K562 (cell line): ENCODE data around the gene MLX. TPM values are rescaled to one million over a fixed set of nuclear protein-coding genes. Genes with fewer than 3 reads are reported as not detected.

ENCODE experiments used
- ARID3B ChIP-seq: fragments of 250-450 bp; sonication (Bioruptor Pico); IDR thresholded peaks from 2 replicates; pipeline ENCODE4 v1.4.0; 2020; ENCODE audit warnings: borderline replicate concordance
- ASH1L ChIP-seq: fragments of 450-650 bp; IDR thresholded peaks from 2 replicates; pipeline ENCODE4 v1.6.1; 2018; ENCODE audit warnings: borderline replicate concordance, mild to moderate bottlenecking, low read depth; ENCODE audit not compliant: partially characterized antibody
- CGGBP1 ChIP-seq: fragments of 250-450 bp; sonication (Bioruptor Pico); IDR thresholded peaks from 2 replicates; pipeline ENCODE4 v1.9.0; 2021; ENCODE audit warnings: mild to moderate bottlenecking
- CSDE1 ChIP-seq, 2 experiments: fragments of 450-650 bp; IDR thresholded peaks; 2 replicates each; pipeline ENCODE4 v1.6.1; 2016; ENCODE audit warnings: mild to moderate bottlenecking in 1 of 2
- DIDO1 ChIP-seq: fragments of 450-650 bp; IDR thresholded peaks from 2 replicates; pipeline ENCODE4 v1.6.1; 2016; ENCODE audit warnings: low read depth, missing biosample characterization, missing genetic modification characterization
- EP300 ChIP-seq: IDR thresholded peaks from 2 replicates; pipeline ENCODE4 v1.6.1; 2012; ENCODE audit warnings: low read length, improper control_type of control experiment
- FOXK1 ChIP-seq: sonication (generic); formaldehyde crosslinking; IDR thresholded peaks from 2 replicates; pipeline ENCODE4 v1.8.0; 2022; ENCODE audit warnings: missing genetic modification reagents, mild to moderate bottlenecking, borderline replicate concordance
- HCFC1 ChIP-seq: IDR thresholded peaks from 2 replicates; pipeline ENCODE4 v1.6.1; 2012; ENCODE audit warnings: low read depth, low read length, improper control_type of control experiment
- NR2F6 ChIP-seq: fragments of 450-650 bp; formaldehyde crosslinking; IDR thresholded peaks from 2 replicates; pipeline ENCODE4 v1.4.0; 2020; ENCODE audit warnings: mild to moderate bottlenecking
- NRF1 ChIP-seq, 2 experiments: fragments of 450-650 bp; IDR thresholded peaks in 1 of 2; conservative IDR thresholded peaks in 1 of 2; 2 replicates each; pipeline ENCODE4 v1.6.1; 2014; ENCODE audit warnings: mild to moderate bottlenecking in 2 of 2
- PHF21A ChIP-seq: fragments of 450-650 bp; IDR thresholded peaks from 2 replicates; pipeline ENCODE4 v1.6.1; 2017; ENCODE audit warnings: low read depth, borderline replicate concordance
- PML ChIP-seq: IDR thresholded peaks from 2 replicates; pipeline ENCODE4 v1.6.1; 2012; ENCODE audit warnings: low read length, inconsistent platforms
- PTRF ChIP-seq: fragments of 450-650 bp; IDR thresholded peaks from 2 replicates; pipeline ENCODE4 v1.6.1; 2016; ENCODE audit warnings: mild to moderate bottlenecking, missing genetic modification characterization, missing compliant biosample characterization
- PYGO2 ChIP-seq: fragments of 450-650 bp; IDR thresholded peaks from 2 replicates; pipeline ENCODE4 v1.6.1; 2016; ENCODE audit warnings: mild to moderate bottlenecking, missing genetic modification characterization, moderate library complexity, missing compliant biosample characterization
- SLC30A9 ChIP-seq: fragments of 250-450 bp; sonication (Bioruptor Pico); IDR thresholded peaks from 2 replicates; pipeline ENCODE4 v1.8.0; 2022; ENCODE audit warnings: mild to moderate bottlenecking, moderate library complexity
- SP1 ChIP-seq: sonication (generic); formaldehyde crosslinking; IDR thresholded peaks from 2 replicates; pipeline ENCODE4 v1.8.1; 2022; ENCODE audit warnings: mild to moderate bottlenecking, missing genetic modification reagents
- TOE1 ChIP-seq, 2 experiments: fragments of 450-650 bp in 1 of 2; sonication (generic) in 1 of 2; formaldehyde crosslinking in 1 of 2; IDR thresholded peaks; 2 replicates each; pipeline versions ENCODE4 v1.7.1 to v1.8.0; 2016 to 2022; ENCODE audit warnings: borderline replicate concordance in 2 of 2, mild to moderate bottlenecking in 2 of 2, antibody characterized with exemption in 1 of 2, inconsistent platforms in 1 of 2, low read depth in 1 of 2, missing genetic modification reagents in 1 of 2, moderate library complexity in 1 of 2
- ZBTB26 ChIP-seq: fragments of 450-650 bp; formaldehyde crosslinking; IDR thresholded peaks from 2 replicates; pipeline ENCODE4 v1.4.0; 2022; ENCODE audit warnings: missing genetic modification characterization
- ZC3H11A ChIP-seq: IDR thresholded peaks from 2 replicates; pipeline ENCODE4 v1.6.1; 2012; ENCODE audit warnings: low read depth, low read length, improper control_type of control experiment
- ZNF436 ChIP-seq: fragments of 250-450, 450-650 bp; sonication (Bioruptor Pico); formaldehyde crosslinking; IDR thresholded peaks from 2 replicates; pipeline ENCODE4 v1.7.0; 2020; ENCODE audit warnings: mild to moderate bottlenecking
- ZNF589 ChIP-seq: fragments of 200-800 bp; sonication (Bioruptor generic); IDR thresholded peaks from 2 replicates; pipeline ENCODE4 v1.6.1; 2016; ENCODE audit warnings: low read depth, missing genetic modification characterization, missing compliant biosample characterization
- ZNF740 ChIP-seq, 3 experiments: fragments of 200-800 bp in 1 of 3; sonication (Bioruptor generic) in 1 of 3; sonication (generic) in 1 of 3; formaldehyde crosslinking in 1 of 3; IDR thresholded peaks; 2 replicates each; pipeline versions ENCODE4 v1.6.1 to v1.8.0; 2016 to 2022; ENCODE audit warnings: mild to moderate bottlenecking in 2 of 3, missing compliant biosample characterization in 2 of 3, missing genetic modification characterization in 2 of 3, missing genetic modification reagents in 1 of 3
- polyA plus RNA-seq, 8 experiments: library from polyadenylated mRNA; depleted of rRNA in 4 of 8; stranded (reverse) in 5 of 8; unstranded in 3 of 8; fragments of >200 nt; fragmentation: Nextera tagmentation in 2 of 8; fragmentation: Illumina TruSeq in 1 of 8; extraction: Ambion mirVana in 2 of 8; extraction: Trizol in 1 of 8; gene quantifications; 2 replicates each; pipeline versions ENCODE4 v1.2.1 to v1.2.3, GENCODE V29; 2011 to 2014; ENCODE audit warnings: inconsistent platforms in 1 of 8, missing spikeins in 1 of 8
- total RNA-seq, 7 experiments: library from RNA; depleted of rRNA in 6 of 7; stranded (reverse); fragments of >200 nt in 6 of 7; fragmentation: Illumina TruSeq in 2 of 7; extraction: Trizol in 2 of 7; gene quantifications; 2 replicates each; pipeline versions ENCODE4 v1.2.1 to v1.2.3, GENCODE V29; 2011 to 2021; ENCODE audit warnings: low replicate concordance in 1 of 7

MLX gene
- total and polyA plus RNA-seq, 9 of the 15 experiments (the other 6 are each of a cell fraction or from before 2014, with no cell fraction given) = 42.9 to 100 (median 58.9) TPM

GRCh38 chr17:42518046-42518754 lies 48.7 kb upstream of the MLX start (continued):
- no peak for TF ChIP-seq ARID3B (CRISPR knock-in tag)
- no peak for TF ChIP-seq TOE1 (IDR thresholded peaks at IDR 0.05; ENCODE audit: borderline replicate concordance)
- no peak for TF ChIP-seq TOE1 (CRISPR knock-in tag; IDR thresholded peaks at IDR 0.05; ENCODE audit: borderline replicate concordance, low read depth)
- TF ChIP-seq FOXK1 (CRISPR knock-in tag) = no peak
- no peak for TF ChIP-seq HCFC1
- no peak for TF ChIP-seq ZBTB26
- no peak for TF ChIP-seq ASH1L
- TF ChIP-seq EP300 = peak; percentile 51; the same call in 1 of the 2 replicates
- no peak for TF ChIP-seq NRF1 (conservative IDR thresholded peaks at IDR 0.05 in 1 of 2, IDR thresholded peaks at IDR 0.05 in 1 of 2)
- no peak for TF ChIP-seq PYGO2
- TF ChIP-seq DIDO1 (tag) = no peak
- no peak for TF ChIP-seq PTRF (tag)
- no peak for TF ChIP-seq ZC3H11A
- TF ChIP-seq PML = no peak; the same call in 1 of the 2 replicates
- TF ChIP-seq ZNF589 (CRISPR knock-in tag) = 0 out of 2 replicates have a peak, but pooled peaks have one; percentile 11
- TF ChIP-seq NR2F6 (CRISPR knock-in tag) = no peak
- no peak for TF ChIP-seq ZNF740 (CRISPR knock-in tag; IDR thresholded peaks at IDR 0.05)
- TF ChIP-seq ZNF740 (tag; IDR thresholded peaks at IDR 0.05) = no peak
- TF ChIP-seq CGGBP1 (CRISPR knock-in tag) = no peak
- no peak for TF ChIP-seq SLC30A9
- no peak for TF ChIP-seq SP1 (CRISPR knock-in tag)
- TF ChIP-seq PHF21A = no peak
- TF ChIP-seq ZNF436 = no peak
- no peak for TF ChIP-seq CSDE1 (IDR thresholded peaks at IDR 0.05)
